ENCODE results near the gene RAB19. TPM values are rescaled to one million over a fixed set of nuclear protein-coding genes. Genes with fewer than 3 reads are reported as not detected.

Gene RAB19
- total RNA-seq (2014; rRNA removed; shearing (Covaris generic)), result not detected in 2 replicates
- 0.39 TPM in 1 of 2 replicates, not detected in the other for polyA plus RNA-seq (2015; cell fraction: cytosol; rRNA removed)
- polyA plus RNA-seq (2015; cell fraction: nucleus; rRNA removed), result not detected in 2 replicates

GRCh38 chr7:140403878-140404564 is at the start of gene RAB19:
RAB19 (plus strand) TSS chr7:140404058; CDS start chr7:140407647, 3,589 bp downstream.
- in situ Hi-C loops (cut with HindIII; ENCODE audit: low pct_unique_long_range_greater_than_20kb, low sequenced_read_pairs), result no loop called here

GRCh38 chr7:140358024-140358411 is 45.8 kb upstream of the RAB19 start:
- DNase-seq (ENCODE audit: low read depth, low spot score), result no peak
- in situ Hi-C loops (cut with HindIII; ENCODE audit: low pct_unique_long_range_greater_than_20kb, low sequenced_read_pairs), result no loop called here

More at GRCh38 chr7:140403878-140404564, at the start of gene RAB19:
- no peak for DNase-seq (ENCODE audit: low read depth, low spot score)

- in situ Hi-C loops (cut with HindIII; ENCODE audit: low pct_unique_long_range_greater_than_20kb, low sequenced_read_pairs), result no loop called here
- DNase-seq (ENCODE audit: low read depth, low spot score), result no peak
Measured at GRCh38 chr7:140358412-140359051, 45.3 kb upstream of the RAB19 start.

- DNase-seq (ENCODE audit: low read depth, low spot score), result no peak
- in situ Hi-C loops (cut with HindIII; ENCODE audit: low pct_unique_long_range_greater_than_20kb, low sequenced_read_pairs), result no loop called here
Measured at GRCh38 chr7:140360697-140361229, 43.1 kb upstream of the RAB19 start.

GRCh38 chr7:140364819-140365218 is 39.0 kb upstream of the RAB19 start:
- DNase-seq (ENCODE audit: low read depth, low spot score), result no peak
- in situ Hi-C loops (cut with HindIII; ENCODE audit: low pct_unique_long_range_greater_than_20kb, low sequenced_read_pairs), result no loop called here

GRCh38 chr7:140367528-140367927 is 36.3 kb upstream of the RAB19 start:
- in situ Hi-C loops (cut with HindIII; ENCODE audit: low pct_unique_long_range_greater_than_20kb, low sequenced_read_pairs), result no loop called here
- no peak for DNase-seq (ENCODE audit: low read depth, low spot score)

GRCh38 chr7:140369294-140369693 is 34.6 kb upstream of the RAB19 start:
- in situ Hi-C loops (cut with HindIII; ENCODE audit: low pct_unique_long_range_greater_than_20kb, low sequenced_read_pairs), result no loop called here
- no peak for DNase-seq (ENCODE audit: low read depth, low spot score)

- in situ Hi-C loops (cut with HindIII; ENCODE audit: low pct_unique_long_range_greater_than_20kb, low sequenced_read_pairs), result no loop called here
- DNase-seq (ENCODE audit: low read depth, low spot score), result no peak
Measured at GRCh38 chr7:140375323-140375722, 28.5 kb upstream of the RAB19 start.

GRCh38 chr7:140375892-140376730 is 27.7 kb upstream of the RAB19 start:
- no peak for DNase-seq (ENCODE audit: low read depth, low spot score)
- in situ Hi-C loops (cut with HindIII; ENCODE audit: low pct_unique_long_range_greater_than_20kb, low sequenced_read_pairs), result no loop called here

GRCh38 chr7:140383954-140384713 is 19.7 kb upstream of the RAB19 start:
- in situ Hi-C loops (cut with HindIII; ENCODE audit: low pct_unique_long_range_greater_than_20kb, low sequenced_read_pairs), result no loop called here
- no peak for DNase-seq (ENCODE audit: low read depth, low spot score)

- DNase-seq (ENCODE audit: low read depth, low spot score), result no peak
- in situ Hi-C loops (cut with HindIII; ENCODE audit: low pct_unique_long_range_greater_than_20kb, low sequenced_read_pairs), result no loop called here
Measured at GRCh38 chr7:140384894-140385545, 18.8 kb upstream of the RAB19 start.

- DNase-seq (ENCODE audit: low read depth, low spot score), result no peak
- in situ Hi-C loops (cut with HindIII; ENCODE audit: low pct_unique_long_range_greater_than_20kb, low sequenced_read_pairs), result no loop called here
Measured at GRCh38 chr7:140389445-140389844, 14.4 kb upstream of the RAB19 start.

- in situ Hi-C loops (cut with HindIII; ENCODE audit: low pct_unique_long_range_greater_than_20kb, low sequenced_read_pairs), result no loop called here
- no peak for DNase-seq (ENCODE audit: low read depth, low spot score)
Measured at GRCh38 chr7:140390034-140390433, 13.8 kb upstream of the RAB19 start.

- DNase-seq (ENCODE audit: low read depth, low spot score), result peak; percentile 64
- in situ Hi-C loops (cut with HindIII; ENCODE audit: low pct_unique_long_range_greater_than_20kb, low sequenced_read_pairs), result no loop called here
Measured at GRCh38 chr7:140390466-140391190, 13.2 kb upstream of the RAB19 start.

- in situ Hi-C loops (cut with HindIII; ENCODE audit: low pct_unique_long_range_greater_than_20kb, low sequenced_read_pairs), result no loop called here
Measured at GRCh38 chr7:140391634-140392033, 12.2 kb upstream of the RAB19 start.

GRCh38 chr7:140393756-140394306 is 10.0 kb upstream of the RAB19 start:
- in situ Hi-C loops (cut with HindIII; ENCODE audit: low pct_unique_long_range_greater_than_20kb, low sequenced_read_pairs), result no loop called here
- no peak for DNase-seq (ENCODE audit: low read depth, low spot score)

More at GRCh38 chr7:140391634-140392033, 12.2 kb upstream of the RAB19 start:
- DNase-seq (ENCODE audit: low read depth, low spot score), result peak; percentile 91
